DND-41 (cell line): Measurements from ENCODE around the gene TMBIM1.

Experiments
- ATAC-seq: fragments of 200-7000 bp; cut with Tn5 transposase; 3 replicates; pipeline ENCODE4 v1.9.1; 2021; ENCODE audit warnings: low read depth; ENCODE audit not compliant: insufficient read depth
- DNase-seq: peaks from one replicate; pipeline ENCODE4 v3.0.0-alpha.2; 2020
- H2AFZ ChIP-seq: 2 replicates; pipeline ENCODE4 v1.6.0; 2012; ENCODE audit warnings: low read depth, low read length
- H3K27ac ChIP-seq: 2 replicates; pipeline ENCODE4 v1.5.1; 2012; ENCODE audit warnings: low read length, inconsistent platforms
- H3K27me3 ChIP-seq: fragments of 200-600 bp; sonication (generic); 2 replicates; pipeline ENCODE4 v1.6.0; 2012; ENCODE audit warnings: low read length, mild to moderate bottlenecking, inconsistent platforms; ENCODE audit not compliant: insufficient read depth, poor library complexity
- H3K36me3 ChIP-seq: 2 replicates; pipeline ENCODE4 v1.5.1; 2012; ENCODE audit warnings: low read length, inconsistent platforms; ENCODE audit not compliant: insufficient read depth
- H3K4me1 ChIP-seq: 2 replicates; pipeline ENCODE4 v1.5.1; 2012; ENCODE audit warnings: mild to moderate bottlenecking, low read length; ENCODE audit not compliant: insufficient read depth
- H3K4me2 ChIP-seq: 2 replicates; pipeline ENCODE4 v1.6.0; 2012; ENCODE audit warnings: mild to moderate bottlenecking, moderate library complexity, low read length, inconsistent platforms; ENCODE audit not compliant: insufficient read depth
- H3K4me3 ChIP-seq, 2 experiments: fragments of 200-600 bp in 1 of 2; shearing (Covaris generic) in 1 of 2; 2 replicates each; pipeline ENCODE4 v1.5.1; 2012 to 2016; ENCODE audit warnings: inconsistent platforms in 2 of 2, low read length in 2 of 2, mild to moderate bottlenecking in 2 of 2, low read depth in 1 of 2, moderate library complexity in 1 of 2
- H3K79me2 ChIP-seq: 2 replicates; pipeline ENCODE4 v1.6.0; 2012; ENCODE audit warnings: low read length, inconsistent platforms; ENCODE audit not compliant: insufficient read depth
- H3K9ac ChIP-seq: 2 replicates; pipeline ENCODE4 v1.6.0; 2012; ENCODE audit warnings: low read depth, mild to moderate bottlenecking, inconsistent platforms, low read length, moderate library complexity
- H3K9me3 ChIP-seq: 2 replicates; pipeline ENCODE4 v1.5.1; 2012; ENCODE audit warnings: low read length, moderate library complexity, mild to moderate bottlenecking, inconsistent platforms; ENCODE audit not compliant: insufficient read depth, severe bottlenecking
- H4K20me1 ChIP-seq: 2 replicates; pipeline ENCODE4 v1.6.0; 2012; ENCODE audit warnings: low read length; ENCODE audit not compliant: insufficient read depth
- CTCF ChIP-seq: IDR thresholded peaks from 2 replicates; pipeline ENCODE4 v1.5.1; 2012; ENCODE audit warnings: borderline replicate concordance, low read length, moderate library complexity, mild to moderate bottlenecking; ENCODE audit not compliant: poor library complexity, severe bottlenecking; ENCODE audit errors: extremely low read depth
- EZH2 ChIP-seq: IDR thresholded peaks from 3 replicates; pipeline ENCODE4 v1.6.1; 2012; ENCODE audit warnings: borderline replicate concordance, low read depth, mild to moderate bottlenecking, moderate library complexity, low read length, inconsistent platforms; ENCODE audit not compliant: severe bottlenecking

Gene TMBIM1

GRCh38 chr2:218271865-218272530 lies 20.3 kb downstream of the TMBIM1 start:
- TF ChIP-seq EZH2 (no peak), CTCF (no peak)
- H3K9me3 ChIP-seq, result no peaks in the 10 kb centered on the region
- peak overlapping the region in 1 of 2 experiments; percentile 99; a peak in 2 of 4 replicates for H3K4me3 ChIP-seq
- H3K4me2 ChIP-seq, result peak overlapping the region; percentile 96
- H4K20me1 ChIP-seq, result peaks cover 13% of the 10 kb centered on the region; the same call in 1 of the 2 replicates
- peaks cover 44% of the 10 kb centered on the region for H3K79me2 ChIP-seq
- peaks cover 57% of the 10 kb centered on the region for H3K36me3 ChIP-seq
- peaks cover 36% of the 10 kb centered on the region for H3K4me1 ChIP-seq
- peak overlapping the region; percentile 90; the same call in 1 of the 2 replicates for H3K9ac ChIP-seq
- H2AFZ ChIP-seq, result no peak overlapping the region
- DNase-seq (no peak), ATAC-seq (no peak)
- H3K27ac ChIP-seq, result no peak overlapping the region
- no peaks in the 10 kb centered on the region for H3K27me3 ChIP-seq

GRCh38 chr2:218271487-218271797 lies 20.9 kb downstream of the TMBIM1 start:
- peak overlapping the region; percentile 96 for H3K4me2 ChIP-seq
- H3K9me3 ChIP-seq, result no peaks in the 10 kb centered on the region
- peak overlapping the region; percentile 97 to 99; a peak in 3 of 4 replicates for H3K4me3 ChIP-seq
- H3K36me3 ChIP-seq, result peaks cover 57% of the 10 kb centered on the region
- peaks cover 44% of the 10 kb centered on the region for H3K79me2 ChIP-seq
- peak overlapping the region; percentile 90 for H3K9ac ChIP-seq
- H4K20me1 ChIP-seq, result peaks cover 16% of the 10 kb centered on the region
- peaks cover 36% of the 10 kb centered on the region for H3K4me1 ChIP-seq
- no peak for DNase-seq
- H3K27me3 ChIP-seq, result no peaks in the 10 kb centered on the region
- ATAC-seq, result no peak
- no peak for TF ChIP-seq CTCF
- TF ChIP-seq EZH2, result no peak
- H3K27ac ChIP-seq, result peak overlapping the region; percentile 89
- H2AFZ ChIP-seq, result no peak overlapping the region

GRCh38 chr2:218270721-218271486 lies 21.4 kb downstream of the TMBIM1 start:
- Histone ChIP-seq H3K4me3 (peak overlapping the region; percentile 97 to 99), H3K27ac (peak overlapping the region; percentile 89), H3K4me1 (peaks cover 36% of the 10 kb centered on the region), H3K9ac (peak overlapping the region; percentile 90), H2AFZ (peak overlapping the region; percentile 97), H3K9me3 (no peaks in the 10 kb centered on the region), H3K36me3 (peaks cover 58% of the 10 kb centered on the region), H4K20me1 (peaks cover 16% of the 10 kb centered on the region), H3K79me2 (peaks cover 44% of the 10 kb centered on the region), H3K4me2 (peak overlapping the region; percentile 96), H3K27me3 (no peaks in the 10 kb centered on the region)
- TF ChIP-seq CTCF (no peak), EZH2 (no peak)
- no peak for ATAC-seq
- no peak for DNase-seq
